Endodermal cell (in vitro differentiated cells): ENCODE data around the gene ANKRD37. TPM values are rescaled to one million over a fixed set of nuclear protein-coding genes. Genes with fewer than 3 reads are reported as not detected.

ENCODE experiments used
- DNase-seq: peaks from one replicate; pipeline ENCODE4 v3.0.0-alpha.2; 2017
- H3K27ac ChIP-seq: 2 replicates; pipeline ENCODE4 v1.5.1; 2013; ENCODE audit warnings: mild to moderate bottlenecking, low read depth, low read length, moderate library complexity
- H3K27me3 ChIP-seq: 2 replicates; pipeline ENCODE4 v1.6.1; 2013; ENCODE audit warnings: mild to moderate bottlenecking, low read length, moderate library complexity; ENCODE audit not compliant: insufficient read depth, control insufficient read depth, poor library complexity, severe bottlenecking
- H3K36me3 ChIP-seq: 2 replicates; pipeline ENCODE4 v1.7.0; 2013; ENCODE audit warnings: mild to moderate bottlenecking, low read length, moderate library complexity; ENCODE audit not compliant: control insufficient read depth, insufficient read depth
- H3K4me1 ChIP-seq: one replicate; pipeline ENCODE4 v1.7.0; 2013; ENCODE audit warnings: low read length; ENCODE audit not compliant: control insufficient read depth, insufficient read depth
- H3K4me3 ChIP-seq: 2 replicates; pipeline ENCODE4 v1.5.1; 2013; ENCODE audit warnings: mild to moderate bottlenecking, low read length, moderate library complexity
- H3K9ac ChIP-seq: 2 replicates; pipeline ENCODE4 v1.6.1; 2013; ENCODE audit warnings: mild to moderate bottlenecking, low read length, moderate library complexity; ENCODE audit not compliant: poor library complexity, severe bottlenecking; ENCODE audit errors: extremely low read depth
- H3K9me3 ChIP-seq: 2 replicates; pipeline ENCODE4 v1.6.1; 2013; ENCODE audit warnings: mild to moderate bottlenecking, low read length, moderate library complexity; ENCODE audit not compliant: control insufficient read depth
- H3K27ac Mint-ChIP-seq: 2 replicates; pipeline ENCODE4 v1.8.0; 2020; ENCODE audit warnings: mixed read lengths
- H3K27me3 Mint-ChIP-seq: 2 replicates; pipeline ENCODE4 v1.8.0; 2021; ENCODE audit warnings: mild to moderate bottlenecking, mixed read lengths; ENCODE audit not compliant: insufficient read depth
- H3K36me3 Mint-ChIP-seq: 2 replicates; pipeline ENCODE4 v1.8.0; 2020; ENCODE audit warnings: low read depth, mixed read lengths
- H3K4me1 Mint-ChIP-seq: 2 replicates; pipeline ENCODE4 v1.8.0; 2020; ENCODE audit warnings: mixed read lengths
- H3K4me3 Mint-ChIP-seq: 2 replicates; pipeline ENCODE4 v1.8.0; 2020; ENCODE audit warnings: mild to moderate bottlenecking, moderate library complexity, mixed read lengths
- H3K9me3 Mint-ChIP-seq: 2 replicates; pipeline ENCODE4 v1.8.0; 2020; ENCODE audit warnings: mild to moderate bottlenecking, mixed read lengths
- CTCF ChIP-seq: fragments of 200-600 bp; sonication (generic); conservative IDR thresholded peaks from 2 replicates; pipeline ENCODE4 v1.5.0; 2021; ENCODE audit warnings: antibody characterized with exemption, mild to moderate bottlenecking
- WGBS, 2 experiments: methylation state at CpG; one replicate each; pipeline versions ENCODE4 v1.1.5 to v1.1.7; 2013; ENCODE audit warnings: missing lambda C conversion rate in 2 of 2, mixed read lengths in 1 of 2; ENCODE audit not compliant: insufficient coverage in 1 of 2, insufficient read length in 1 of 2; 5-methylcytosine and 5-hydroxymethylcytosine counted together
- total RNA-seq, 2 donors: library from RNA; stranded (reverse); fragmentation: NEBNext Ultra II Directional in 1 of 2; extraction: Animal tissue kit (Norgen Biotek cat#: 25700) in 1 of 2; gene quantifications; 2 replicates in 1 of 2; 3 replicates in 1 of 2; pipeline ENCODE4 v1.2.1, GENCODE V29; 2021

The ANKRD37 gene
- total RNA-seq, 2 donors from 2014 or later = 0.95 to 1.3 TPM

- WGBS, 2 experiments = 60 to 87% methylated on average over 1 to 3 of the region's 4 CpGs
- H3K4me3 ChIP-seq = no peak overlapping the region
- no peak overlapping the region for H3K9ac ChIP-seq
- TF ChIP-seq CTCF = no peak
- H3K36me3 ChIP-seq = peaks cover 27% of the 10 kb centered on the region
- Mint-ChIP-seq H3K4me3 (no peak overlapping the region), H3K27me3 (peaks cover 14% of the 10 kb centered on the region), H3K27ac (no peak overlapping the region), H3K9me3 (peaks cover 19% of the 10 kb centered on the region), H3K4me1 (no peaks in the 10 kb centered on the region), H3K36me3 (peaks cover 44% of the 10 kb centered on the region)
- no peak overlapping the region for H3K27ac ChIP-seq
- H3K27me3 ChIP-seq = no peaks in the 10 kb centered on the region
- peaks cover 28% of the 10 kb centered on the region for H3K9me3 ChIP-seq
- H3K4me1 ChIP-seq = no peaks in the 10 kb centered on the region
- DNase-seq = no peak
Observed at GRCh38 chr4:185381288-185382196, 15.1 kb upstream of the ANKRD37 start.

GRCh38 chr4:185382754-185383153, 13.9 kb upstream of the ANKRD37 start:
- Mint-ChIP-seq H3K36me3 (peaks cover 31% of the 10 kb centered on the region), H3K27me3 (peaks cover 9% of the 10 kb centered on the region), H3K9me3 (peaks cover 19% of the 10 kb centered on the region), H3K4me1 (no peaks in the 10 kb centered on the region), H3K27ac (no peak overlapping the region), H3K4me3 (no peak overlapping the region)
- no peak overlapping the region for H3K9ac ChIP-seq
- no peak for DNase-seq
- peaks cover 28% of the 10 kb centered on the region for H3K9me3 ChIP-seq
- no peak overlapping the region for H3K4me3 ChIP-seq
- H3K4me1 ChIP-seq = no peaks in the 10 kb centered on the region
- no peak overlapping the region for H3K27ac ChIP-seq
- peaks cover 17% of the 10 kb centered on the region for H3K36me3 ChIP-seq
- no peaks in the 10 kb centered on the region for H3K27me3 ChIP-seq
- TF ChIP-seq CTCF = no peak

GRCh38 chr4:185383451-185383850, 13.2 kb upstream of the ANKRD37 start:
- WGBS, 2 experiments = 75% methylated on average over 4 of the region's 4 CpGs; no CpG with 5 or more reads in 1 of the 2 experiments
- no peak overlapping the region for H3K4me3 ChIP-seq
- H3K36me3 Mint-ChIP-seq = peaks cover 25% of the 10 kb centered on the region
- H3K9me3 ChIP-seq = peaks cover 28% of the 10 kb centered on the region
- H3K4me1 ChIP-seq = no peaks in the 10 kb centered on the region
- peaks cover 19% of the 10 kb centered on the region for H3K9me3 Mint-ChIP-seq
- no peak overlapping the region for H3K27ac Mint-ChIP-seq
- H3K4me3 Mint-ChIP-seq = no peak overlapping the region
- peaks cover 3% of the 10 kb centered on the region for H3K27me3 Mint-ChIP-seq
- H3K36me3 ChIP-seq = peaks cover 10% of the 10 kb centered on the region
- DNase-seq = no peak
- no peaks in the 10 kb centered on the region for H3K4me1 Mint-ChIP-seq
- no peak for TF ChIP-seq CTCF
- H3K27me3 ChIP-seq = no peaks in the 10 kb centered on the region
- H3K27ac ChIP-seq = no peak overlapping the region
- H3K9ac ChIP-seq = no peak overlapping the region
